Natural killer cell (primary cell): ENCODE results near the gene RUFY1. TPM values are rescaled to one million over a fixed set of nuclear protein-coding genes. Genes with fewer than 3 reads are reported as not detected.
"Not testable (repeated sequence)": the region's sequence is repeated elsewhere in the genome, so short reads cannot be mapped to it uniquely, and the experiment has no call there.

ENCODE experiments used
- ATAC-seq, 3 donors: fragments of 150-1000 bp in 2 of 3; fragments of 200-7000 bp in 1 of 3; cut with Tn5 transposase; 1 replicate in 1 of 3; 2 replicates in 2 of 3; pipeline ENCODE4 v1.10.0; 2021; ENCODE audit warnings: mild to moderate bottlenecking in 2 of 3, moderate library complexity in 2 of 3
- DNase-seq, 2 donors: peaks; one replicate each; pipeline versions ENCODE4 v3.0.0 to v3.0.0-alpha.2; 2013 to 2021; ENCODE audit warnings: mixed read lengths in 1 of 2
- H3K27ac ChIP-seq: one replicate; pipeline ENCODE4 v1.5.1; 2013; ENCODE audit warnings: mild to moderate bottlenecking, low read length
- H3K27me3 ChIP-seq: one replicate; pipeline ENCODE4 v1.6.1; 2013; ENCODE audit warnings: low read length; ENCODE audit not compliant: control insufficient read depth, insufficient read depth
- H3K36me3 ChIP-seq: one replicate; pipeline ENCODE4 v1.6.1; 2013; ENCODE audit warnings: low read length; ENCODE audit not compliant: control insufficient read depth, insufficient read depth
- H3K4me1 ChIP-seq: one replicate; pipeline ENCODE4 v1.6.1; 2013; ENCODE audit warnings: low read length; ENCODE audit not compliant: control insufficient read depth, insufficient read depth
- H3K4me3 ChIP-seq: one replicate; pipeline ENCODE4 v1.5.1; 2013; ENCODE audit warnings: low read length
- H3K9me3 ChIP-seq: one replicate; pipeline ENCODE4 v1.6.1; 2013; ENCODE audit warnings: low read length; ENCODE audit not compliant: control insufficient read depth, insufficient read depth
- H3K27ac Mint-ChIP-seq, 2 donors: one replicate each; pipeline ENCODE4 v1.8.0; 2022; ENCODE audit warnings: mild to moderate bottlenecking in 2 of 2, mixed read lengths in 2 of 2, moderate library complexity in 1 of 2
- H3K27me3 Mint-ChIP-seq, 2 donors: one replicate each; pipeline ENCODE4 v1.8.0; 2022; ENCODE audit warnings: low read depth in 2 of 2, mixed read lengths in 2 of 2
- H3K36me3 Mint-ChIP-seq: one replicate; pipeline ENCODE4 v1.8.0; 2022; ENCODE audit warnings: mixed read lengths
- H3K4me1 Mint-ChIP-seq, 2 donors: one replicate each; pipeline ENCODE4 v1.8.0; 2022; ENCODE audit warnings: mixed read lengths in 2 of 2
- H3K4me3 Mint-ChIP-seq: one replicate; pipeline ENCODE4 v1.8.0; 2022; ENCODE audit warnings: mild to moderate bottlenecking, moderate library complexity, mixed read lengths
- H3K9me3 Mint-ChIP-seq, 2 donors: one replicate each; pipeline ENCODE4 v1.8.0; 2022; ENCODE audit warnings: mixed read lengths in 2 of 2
- CTCF ChIP-seq: fragments of 200-600 bp; IDR thresholded peaks from one replicate; pipeline ENCODE4 v1.8.0; 2022; ENCODE audit warnings: antibody characterized with exemption
- WGBS: methylation state at CpG from one replicate; pipeline ENCODE4 v1.1.7; 2013; ENCODE audit warnings: missing lambda C conversion rate; ENCODE audit not compliant: insufficient coverage; 5-methylcytosine and 5-hydroxymethylcytosine counted together
- intact Hi-C: fragments of 100-400 bp; cut with micrococcal nuclease; formaldehyde crosslinking; loops from one replicate; pipeline ENCODE4 v1.14.2; 2022
- total RNA-seq, 4 donors: library from RNA; stranded (reverse); fragments of 120-200 nt in 1 of 4; gene quantifications; one replicate each; pipeline versions ENCODE4 v1.2.3 to v1.2.4, GENCODE V29; 2013 to 2022

RUFY1 gene
- total RNA-seq, 3 donors from 2014 or later (not counting 1 experiment from before 2014, with no cell fraction given), result 40.4 to 48.7 (median 46.6) TPM

- intact Hi-C loops, result loop anchor here (5.0 to 10.0 kb wide), 4 partner anchors 67 to 930 kb away; partner anchors contain the start of genes CLK4, HNRNPH1, MAML1 and RNF130
- Histone ChIP-seq H3K36me3 (no peaks in the 10 kb centered on the region), H3K4me1 (peaks cover 23% of the 10 kb centered on the region), H3K9me3 (no peaks in the 10 kb centered on the region), H3K4me3 (no peak overlapping the region), H3K27me3 (no peaks in the 10 kb centered on the region), H3K27ac (no peak overlapping the region)
- ATAC-seq, result no peak
- Mint-ChIP-seq H3K27me3 (no peaks in the 10 kb centered on the region), H3K27ac (no peak overlapping the region), H3K9me3 (no peaks in the 10 kb centered on the region), H3K4me1 (peaks cover 18 to 26% of the 10 kb centered on the region in 2 donors), H3K4me3 (no peak overlapping the region), H3K36me3 (no peaks in the 10 kb centered on the region)
- no peak for DNase-seq
- TF ChIP-seq CTCF, result no peak
- WGBS, result over 99% methylated on average over 6 of the region's 6 CpGs
Observed at GRCh38 chr5:179554981-179555380, 4.6 kb downstream of the RUFY1 start.

GRCh38 chr5:179558261-179558799, 8.0 kb downstream of the RUFY1 start:
- H3K4me1 Mint-ChIP-seq, result peaks cover 11 to 18% of the 10 kb centered on the region in 2 donors
- not testable (repeated sequence) for H3K27ac ChIP-seq, DNase-seq, H3K4me3 ChIP-seq, ATAC-seq, H3K36me3 Mint-ChIP-seq, H3K4me3 Mint-ChIP-seq, H3K9me3 ChIP-seq, H3K27me3 ChIP-seq, H3K9me3 Mint-ChIP-seq, H3K27me3 Mint-ChIP-seq, H3K4me1 ChIP-seq
- intact Hi-C loops, result loop anchor here (5.0 to 10.0 kb wide), 3 partner anchors 64 to 934 kb away; partner anchors contain the start of genes CLK4, HNRNPH1 and MAML1
- H3K36me3 ChIP-seq, result peaks cover 12% of the 10 kb centered on the region
- 93% methylated on average over 12 of the region's 15 CpGs for WGBS
- H3K27ac Mint-ChIP-seq, result peak overlapping the region in 1 of 2 donors; percentile 89

GRCh38 chr5:179558932-179559283, 8.6 kb downstream of the RUFY1 start:
- H3K4me1 Mint-ChIP-seq, result peaks cover 11 to 14% of the 10 kb centered on the region in 2 donors

More at GRCh38 chr5:179558932-179559283, 8.6 kb downstream of the RUFY1 start:
- DNase-seq (no peak), ATAC-seq (no peak)
- H3K27me3 Mint-ChIP-seq, result no peaks in the 10 kb centered on the region
- H3K36me3 Mint-ChIP-seq, result no peaks in the 10 kb centered on the region
- Histone ChIP-seq H3K4me3 (peak overlapping the region; percentile 55), H3K27ac (peak overlapping the region; percentile 61), H3K27me3 (no peaks in the 10 kb centered on the region), H3K9me3 (no peaks in the 10 kb centered on the region), H3K4me1 (peaks cover 9% of the 10 kb centered on the region), H3K36me3 (peaks cover 14% of the 10 kb centered on the region)
- H3K9me3 Mint-ChIP-seq, result no peaks in the 10 kb centered on the region
- no peak for TF ChIP-seq CTCF
- intact Hi-C loops, result loop anchor here (1.0 to 10.0 kb wide), 4 partner anchors 8 to 934 kb away; partner anchors contain the start of genes CLK4, HNRNPH1 and MAML1
- H3K27ac Mint-ChIP-seq, result peak overlapping the region; percentile 89 to 95
- WGBS, result 68% methylated on average over 14 of the region's 14 CpGs
- H3K4me3 Mint-ChIP-seq, result peak overlapping the region; percentile 96
